Fibroblast of mammary gland (primary cell): ENCODE results near the gene C3orf70.
A peak's percentile ranks its signal among the peaks of the same experiment; 100 is the strongest.

Source experiments
- DNase-seq: peaks from one replicate; pipeline ENCODE4 v3.0.0-alpha.2; 2010; ENCODE audit warnings: low read depth
- H3K4me3 ChIP-seq: 2 replicates; pipeline ENCODE4 v1.5.1; 2011; ENCODE audit warnings: low read depth, mild to moderate bottlenecking, low read length, moderate library complexity; ENCODE audit not compliant: control insufficient read depth
- TF ChIP-seq, protein P1 (sequence below): conservative IDR thresholded peaks from 2 replicates; pipeline ENCODE4 v1.5.1; 2011; ENCODE audit warnings: low read depth, low read length, inconsistent platforms; ENCODE audit not compliant: control insufficient read depth, insufficient read depth

The C3orf70 gene

GRCh38 chr3:185070491-185071286 is 82.2 kb downstream of the C3orf70 start:
- peak; percentile 12 for DNase-seq
- TF ChIP-seq, protein P1, sequence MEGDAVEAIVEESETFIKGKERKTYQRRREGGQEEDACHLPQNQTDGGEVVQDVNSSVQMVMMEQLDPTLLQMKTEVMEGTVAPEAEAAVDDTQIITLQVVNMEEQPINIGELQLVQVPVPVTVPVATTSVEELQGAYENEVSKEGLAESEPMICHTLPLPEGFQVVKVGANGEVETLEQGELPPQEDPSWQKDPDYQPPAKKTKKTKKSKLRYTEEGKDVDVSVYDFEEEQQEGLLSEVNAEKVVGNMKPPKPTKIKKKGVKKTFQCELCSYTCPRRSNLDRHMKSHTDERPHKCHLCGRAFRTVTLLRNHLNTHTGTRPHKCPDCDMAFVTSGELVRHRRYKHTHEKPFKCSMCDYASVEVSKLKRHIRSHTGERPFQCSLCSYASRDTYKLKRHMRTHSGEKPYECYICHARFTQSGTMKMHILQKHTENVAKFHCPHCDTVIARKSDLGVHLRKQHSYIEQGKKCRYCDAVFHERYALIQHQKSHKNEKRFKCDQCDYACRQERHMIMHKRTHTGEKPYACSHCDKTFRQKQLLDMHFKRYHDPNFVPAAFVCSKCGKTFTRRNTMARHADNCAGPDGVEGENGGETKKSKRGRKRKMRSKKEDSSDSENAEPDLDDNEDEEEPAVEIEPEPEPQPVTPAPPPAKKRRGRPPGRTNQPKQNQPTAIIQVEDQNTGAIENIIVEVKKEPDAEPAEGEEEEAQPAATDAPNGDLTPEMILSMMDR = peak; percentile 17
- H3K4me3 ChIP-seq = no peak overlapping the region

DNA sequence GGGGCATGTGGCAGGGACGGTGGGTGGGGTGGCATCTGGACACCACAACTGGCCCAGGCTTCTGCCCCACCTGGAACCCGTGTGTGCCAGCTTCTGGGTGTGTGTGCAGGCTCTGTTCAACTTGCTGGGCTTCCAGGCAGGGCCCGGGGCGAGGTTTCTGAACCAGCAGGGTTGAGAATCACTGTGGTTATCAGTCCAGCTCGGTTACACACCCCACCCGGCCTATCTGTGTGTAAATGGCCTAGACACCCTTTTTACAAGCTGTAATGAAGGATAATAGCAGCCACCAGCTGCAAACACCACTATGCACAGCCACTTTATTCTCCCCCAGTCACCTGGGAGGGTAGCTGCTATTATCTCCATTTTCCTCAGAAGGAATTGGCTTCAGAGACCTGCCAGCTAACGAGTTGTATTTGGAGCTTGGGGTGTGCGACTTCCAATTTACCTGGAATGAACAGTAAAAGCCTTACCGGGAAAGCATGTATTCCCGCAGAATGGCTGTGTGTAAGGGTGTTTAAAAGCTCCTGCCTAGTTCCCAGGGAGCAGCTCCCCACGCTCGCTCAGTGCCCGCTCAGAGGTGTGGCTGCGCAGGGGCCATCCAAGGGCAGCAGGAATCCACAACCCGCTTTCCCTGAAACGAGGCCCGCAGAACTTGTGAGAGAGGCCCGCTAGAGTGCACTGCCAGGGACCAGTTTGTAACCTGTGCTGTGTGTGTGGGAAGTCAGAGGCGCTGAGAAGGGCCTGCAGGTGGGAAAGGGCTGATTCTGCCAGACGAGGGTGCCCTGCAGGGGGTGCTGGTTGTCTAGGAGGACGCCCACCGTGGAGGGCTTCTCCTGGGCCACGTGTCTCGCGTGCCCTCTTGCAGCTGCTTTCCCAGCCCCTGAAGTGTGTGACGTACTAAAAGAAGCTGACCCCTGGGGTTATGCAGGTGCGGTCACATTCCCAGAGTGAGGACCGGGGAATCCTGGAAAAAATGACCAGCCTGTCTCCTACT is 83.5 kb downstream of the C3orf70 start:
- DNase-seq = no peak
- TF ChIP-seq, protein P1 = no peak
- no peak overlapping the region for H3K4me3 ChIP-seq

- no peak for DNase-seq
- no peak overlapping the region for H3K4me3 ChIP-seq
- TF ChIP-seq, protein P1 = no peak
Measured at GRCh38 chr3:185067173-185067572, 85.7 kb downstream of the C3orf70 start.

DNA sequence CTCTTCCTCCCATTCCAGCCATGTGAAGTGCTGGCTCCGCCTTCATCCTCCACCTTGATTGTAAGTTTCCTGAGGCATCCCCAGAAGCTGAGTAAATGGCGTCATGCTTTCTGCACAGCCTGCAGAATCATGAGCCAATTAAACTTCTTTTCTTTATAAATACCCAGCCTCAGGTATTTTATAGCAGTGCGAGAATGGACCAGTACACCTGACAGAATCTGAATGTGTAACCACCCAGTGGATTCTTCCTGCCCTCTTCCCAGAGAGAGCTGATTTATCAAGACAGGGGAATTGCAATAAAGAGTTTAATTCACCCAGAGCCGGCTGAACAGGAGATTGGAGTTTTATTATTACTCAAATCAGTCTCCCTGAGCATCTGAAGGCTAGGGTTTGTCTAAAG is 86.6 kb downstream of the C3orf70 start:
- no peak for DNase-seq
- H3K4me3 ChIP-seq = no peak overlapping the region
- TF ChIP-seq, protein P1 = no peak

DNA sequence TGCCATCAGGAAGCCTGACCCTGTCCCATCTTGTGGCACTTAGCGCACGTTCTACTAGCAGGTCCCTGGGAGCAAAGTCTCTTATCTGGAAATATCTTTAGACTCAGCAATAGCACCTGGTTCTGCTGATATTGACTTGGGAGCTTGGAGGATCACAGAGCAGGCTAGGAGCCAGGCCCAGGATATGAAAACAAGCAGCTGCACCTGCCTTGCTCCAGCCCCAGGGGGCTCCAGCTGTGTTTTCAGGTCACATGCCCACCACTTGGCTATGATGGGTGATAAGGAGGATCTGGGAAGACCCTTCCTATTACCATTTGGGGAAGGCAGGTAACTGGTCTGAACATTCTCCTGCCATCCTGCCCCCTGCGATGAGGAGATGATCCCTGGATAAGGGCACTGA is 87.8 kb downstream of the C3orf70 start:
- DNase-seq = no peak
- TF ChIP-seq, protein P1 = no peak
- no peak overlapping the region for H3K4me3 ChIP-seq

DNA sequence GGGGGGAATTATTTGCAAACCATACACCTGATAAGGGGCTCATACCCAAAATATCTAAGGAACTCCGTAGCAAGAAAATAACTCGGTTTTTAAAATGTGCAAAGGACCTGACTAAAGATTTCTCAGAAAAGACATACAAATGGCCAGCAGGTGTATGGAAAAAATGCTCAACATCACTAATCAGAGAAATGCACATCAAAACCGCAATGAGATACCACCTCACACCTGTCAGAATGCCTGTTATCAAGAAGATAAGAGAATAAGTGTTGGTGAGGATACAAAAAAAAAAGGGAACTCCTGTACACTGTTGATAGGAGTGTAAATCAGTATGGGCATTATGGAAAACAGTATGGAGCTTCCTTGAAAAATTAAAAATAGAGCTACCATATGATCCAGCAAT is 89.4 kb downstream of the C3orf70 start:
- no peak for DNase-seq
- TF ChIP-seq, protein P1 = no peak
- H3K4me3 ChIP-seq = no peak overlapping the region
